ENCODE results near the gene ZFHX2. TPM values are rescaled to one million over a fixed set of nuclear protein-coding genes. Genes with fewer than 3 reads are reported as not detected.
A peak's percentile ranks its signal among the peaks of the same experiment; 100 is the strongest.

Gene ZFHX2
- polyA plus RNA-seq, 1 donor (not counting 4 experiments of a cell fraction or from before 2014, with no cell fraction given): 0.18 TPM

DNA sequence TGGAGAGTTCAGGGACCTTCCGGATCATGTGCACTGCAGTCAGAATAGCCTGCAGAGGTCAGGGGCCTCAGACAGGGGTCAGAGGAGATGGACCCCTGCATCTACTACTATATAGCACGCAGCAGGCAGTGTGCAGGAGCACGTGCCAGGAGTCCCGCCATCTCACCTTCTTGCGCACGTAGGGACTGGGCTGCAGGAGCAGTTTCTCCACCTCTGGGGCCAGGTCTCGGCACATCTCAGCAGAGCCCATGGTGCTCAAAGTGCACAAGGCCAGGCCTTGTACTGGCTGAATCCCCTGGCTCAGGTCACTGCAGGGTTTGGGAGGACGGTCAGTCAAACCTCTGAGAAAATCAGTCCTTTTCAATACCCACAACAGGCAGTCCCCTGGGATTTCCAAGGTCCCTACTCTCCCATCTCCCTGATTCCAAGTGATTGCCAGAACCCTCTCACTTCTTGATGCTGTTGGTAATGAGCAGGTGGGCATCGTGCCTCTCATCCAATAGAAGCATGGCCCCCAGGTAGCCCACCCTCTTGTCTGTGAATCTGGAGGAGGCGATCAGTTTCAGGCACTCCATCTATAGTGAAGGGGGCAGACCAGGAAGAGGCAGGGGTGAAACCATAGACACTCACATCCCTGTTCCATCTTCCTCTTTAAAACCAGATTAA lies 14.7 kb upstream of the ZFHX2 start:
- peak overlapping the region; percentile 73 to 93 (median 92) for H3K4me3 ChIP-seq (ENCODE audit: control insufficient read depth in 2 of 3, extremely low read depth in 1 of 3, insufficient read depth in 2 of 3, low read depth in 1 of 3, low read length in 3 of 3)
- peaks cover 3% of the 10 kb centered on the region for H4K20me1 ChIP-seq (ENCODE audit: control insufficient read depth, extremely low read depth, insufficient read depth, low read length)
- H3K4me1 ChIP-seq (ENCODE audit: control insufficient read depth, extremely low read depth, insufficient read depth, low read length): peaks cover 17% of the 10 kb centered on the region
- peaks cover 21% of the 10 kb centered on the region for H3K79me2 ChIP-seq (ENCODE audit: control insufficient read depth, insufficient read depth, low read length)
- peak overlapping the region; percentile 88 for H3K9ac ChIP-seq (ENCODE audit: control insufficient read depth, extremely low read depth, insufficient read depth, low read length)
- H3K27ac ChIP-seq (ENCODE audit: control insufficient read depth, insufficient read depth, low read length): no peak overlapping the region
- H2AFZ ChIP-seq (ENCODE audit: control insufficient read depth, low read length): no peak overlapping the region
- dilution Hi-C loops (cut with MboI; ENCODE audit: extremely low pct_ligation_motif_present, low sequenced_read_pairs): no loop called here
- H3K9me1 ChIP-seq (ENCODE audit: control insufficient read depth, extremely low read depth, insufficient read depth, low read length): no peaks in the 10 kb centered on the region
- no peaks in the 10 kb centered on the region for H3K9me3 ChIP-seq (ENCODE audit: control insufficient read depth, low read depth, low read length)
- no peaks in the 10 kb centered on the region for H3K27me3 ChIP-seq (ENCODE audit: control insufficient read depth, extremely low read depth, insufficient read depth, low read length)
- no peak for TF ChIP-seq EZH2 (IDR thresholded peaks at IDR 0.05; ENCODE audit: low read length)
- TF ChIP-seq, protein P1, sequence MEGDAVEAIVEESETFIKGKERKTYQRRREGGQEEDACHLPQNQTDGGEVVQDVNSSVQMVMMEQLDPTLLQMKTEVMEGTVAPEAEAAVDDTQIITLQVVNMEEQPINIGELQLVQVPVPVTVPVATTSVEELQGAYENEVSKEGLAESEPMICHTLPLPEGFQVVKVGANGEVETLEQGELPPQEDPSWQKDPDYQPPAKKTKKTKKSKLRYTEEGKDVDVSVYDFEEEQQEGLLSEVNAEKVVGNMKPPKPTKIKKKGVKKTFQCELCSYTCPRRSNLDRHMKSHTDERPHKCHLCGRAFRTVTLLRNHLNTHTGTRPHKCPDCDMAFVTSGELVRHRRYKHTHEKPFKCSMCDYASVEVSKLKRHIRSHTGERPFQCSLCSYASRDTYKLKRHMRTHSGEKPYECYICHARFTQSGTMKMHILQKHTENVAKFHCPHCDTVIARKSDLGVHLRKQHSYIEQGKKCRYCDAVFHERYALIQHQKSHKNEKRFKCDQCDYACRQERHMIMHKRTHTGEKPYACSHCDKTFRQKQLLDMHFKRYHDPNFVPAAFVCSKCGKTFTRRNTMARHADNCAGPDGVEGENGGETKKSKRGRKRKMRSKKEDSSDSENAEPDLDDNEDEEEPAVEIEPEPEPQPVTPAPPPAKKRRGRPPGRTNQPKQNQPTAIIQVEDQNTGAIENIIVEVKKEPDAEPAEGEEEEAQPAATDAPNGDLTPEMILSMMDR (optimal IDR thresholded peaks at IDR 0.05 in 1 of 3, IDR thresholded peaks at IDR 0.05 in 1 of 3, conservative IDR thresholded peaks at IDR 0.05 in 1 of 3; ENCODE audit: extremely low read depth in 1 of 3, insufficient read depth in 2 of 3, low read length in 3 of 3): no peak
- FAIRE-seq: no peak
- DNase-seq (ENCODE audit: low read depth, low spot score): no peak
- peak overlapping the region; percentile 97 for H3K4me2 ChIP-seq (ENCODE audit: control insufficient read depth, extremely low read depth, insufficient read depth, low read depth, low read length)
- peaks cover 37% of the 10 kb centered on the region in 2 experiments for H3K36me3 ChIP-seq (ENCODE audit: control insufficient read depth in 2 of 2, extremely low read depth in 1 of 2, insufficient read depth in 2 of 2, low read length in 2 of 2)

DNA sequence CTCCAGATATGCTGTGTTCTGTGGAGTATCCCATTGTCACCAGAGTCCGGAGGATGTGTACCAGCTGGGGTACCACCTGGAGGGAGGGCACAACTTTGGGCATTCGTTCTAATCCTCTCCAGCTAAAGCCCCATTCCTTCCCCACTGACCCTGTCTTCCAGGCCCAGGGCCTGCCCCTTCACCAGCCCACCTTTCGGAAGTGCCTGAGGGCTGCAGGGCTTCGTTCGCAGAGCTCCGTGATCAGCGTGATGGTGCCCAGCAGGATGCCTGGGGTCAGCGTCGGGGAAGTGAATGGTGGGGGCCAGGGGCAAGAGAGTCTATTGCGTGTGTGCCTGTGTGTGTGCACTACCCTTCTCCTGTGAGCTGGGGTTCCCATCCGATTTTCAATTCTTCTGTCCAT lies 14.1 kb upstream of the ZFHX2 start:
- Histone ChIP-seq H3K9me1 (ENCODE audit: control insufficient read depth, extremely low read depth, insufficient read depth, low read length) (no peaks in the 10 kb centered on the region), H3K27me3 (ENCODE audit: control insufficient read depth, extremely low read depth, insufficient read depth, low read length) (no peaks in the 10 kb centered on the region), H3K4me1 (ENCODE audit: control insufficient read depth, extremely low read depth, insufficient read depth, low read length) (peaks cover 17% of the 10 kb centered on the region), H3K27ac (ENCODE audit: control insufficient read depth, insufficient read depth, low read length) (no peak overlapping the region), H3K9ac (ENCODE audit: control insufficient read depth, extremely low read depth, insufficient read depth, low read length) (no peak overlapping the region), H3K9me3 (ENCODE audit: control insufficient read depth, low read depth, low read length) (no peaks in the 10 kb centered on the region), H3K4me2 (ENCODE audit: control insufficient read depth, extremely low read depth, insufficient read depth, low read depth, low read length) (no peak overlapping the region), H3K79me2 (ENCODE audit: control insufficient read depth, insufficient read depth, low read length) (peaks cover 21% of the 10 kb centered on the region), H3K36me3 (ENCODE audit: control insufficient read depth in 2 of 2, extremely low read depth in 1 of 2, insufficient read depth in 2 of 2, low read length in 2 of 2) (peaks cover 37 to 42% of the 10 kb centered on the region in 2 experiments), H4K20me1 (ENCODE audit: control insufficient read depth, extremely low read depth, insufficient read depth, low read length) (peaks cover 3% of the 10 kb centered on the region), H3K4me3 (ENCODE audit: control insufficient read depth in 2 of 3, extremely low read depth in 1 of 3, insufficient read depth in 2 of 3, low read depth in 1 of 3, low read length in 3 of 3) (no peak overlapping the region), H2AFZ (ENCODE audit: control insufficient read depth, low read length) (no peak overlapping the region)
- TF ChIP-seq, protein P1 (optimal IDR thresholded peaks at IDR 0.05 in 1 of 3, IDR thresholded peaks at IDR 0.05 in 1 of 3, conservative IDR thresholded peaks at IDR 0.05 in 1 of 3; ENCODE audit: extremely low read depth in 1 of 3, insufficient read depth in 2 of 3, low read length in 3 of 3): no peak
- no peak for TF ChIP-seq EZH2 (IDR thresholded peaks at IDR 0.05; ENCODE audit: low read length)
- FAIRE-seq (no peak), DNase-seq (ENCODE audit: low read depth, low spot score) (no peak)
- dilution Hi-C loops (cut with MboI; ENCODE audit: extremely low pct_ligation_motif_present, low sequenced_read_pairs): no loop called here
